ENCODE data around the gene NMT1.
A peak's percentile ranks its signal among the peaks of the same experiment; 100 is the strongest.

Gene NMT1

GRCh38 chr17:45060797-45061605 lies at the start of gene NMT1:
Gene NMT1 (plus strand): TSS chr17:45061317. CDS start chr17:45061330, 13 bp downstream.
- peak; percentile 92 for DNase-seq (ENCODE audit: low read depth)

- no peak for DNase-seq (ENCODE audit: low read depth)
Measured at GRCh38 chr17:45011767-45012166, 49.4 kb upstream of the NMT1 start.

DNA sequence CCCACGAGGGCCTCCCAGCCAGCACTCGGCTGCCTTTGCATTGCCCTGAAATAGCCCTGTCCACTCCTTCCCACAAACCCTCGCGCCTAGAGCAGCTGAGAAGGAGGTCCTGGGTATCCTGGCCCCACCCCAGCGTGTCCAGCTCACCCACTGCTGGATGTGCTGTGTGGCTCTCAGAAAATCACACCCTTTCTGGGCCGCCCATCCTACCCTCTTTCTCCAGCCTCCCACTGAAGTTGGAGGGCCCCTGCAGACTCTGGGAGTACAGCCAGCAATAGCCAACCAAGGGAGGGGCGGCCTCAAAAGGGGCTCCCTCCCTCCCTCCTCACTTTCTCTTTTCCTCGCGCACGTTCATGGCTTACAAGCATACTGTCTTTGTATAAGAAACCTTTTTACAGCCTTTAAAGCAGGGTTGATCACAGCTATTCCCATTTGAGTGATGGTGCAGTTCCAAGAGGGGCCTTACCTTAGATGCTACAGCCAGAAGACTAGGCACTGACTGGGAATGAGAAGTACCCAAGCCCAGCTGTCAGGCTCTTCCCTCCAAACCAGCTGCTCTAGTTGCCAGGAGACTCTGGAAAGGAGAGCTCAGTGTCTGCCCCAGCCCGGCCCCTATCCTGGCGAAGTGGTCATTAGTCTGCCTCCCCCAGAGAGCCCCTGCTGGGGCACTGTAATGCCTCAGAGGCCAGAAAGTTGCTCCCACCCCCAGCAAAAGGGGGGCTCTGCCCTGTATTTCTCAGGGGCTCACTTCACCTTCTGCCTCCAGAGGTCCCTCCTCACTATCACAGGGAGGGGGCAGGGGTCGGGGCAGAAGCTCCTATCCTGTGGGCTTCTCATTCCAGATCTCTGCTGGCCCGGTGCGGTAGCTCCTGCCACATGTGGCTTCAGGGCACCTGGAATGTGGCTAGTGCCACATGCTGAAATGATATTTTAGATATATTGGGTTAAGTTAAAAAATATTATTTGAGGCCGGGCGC lies 47.8 kb upstream of the NMT1 start:
- DNase-seq (ENCODE audit: low read depth), result no peak

DNA sequence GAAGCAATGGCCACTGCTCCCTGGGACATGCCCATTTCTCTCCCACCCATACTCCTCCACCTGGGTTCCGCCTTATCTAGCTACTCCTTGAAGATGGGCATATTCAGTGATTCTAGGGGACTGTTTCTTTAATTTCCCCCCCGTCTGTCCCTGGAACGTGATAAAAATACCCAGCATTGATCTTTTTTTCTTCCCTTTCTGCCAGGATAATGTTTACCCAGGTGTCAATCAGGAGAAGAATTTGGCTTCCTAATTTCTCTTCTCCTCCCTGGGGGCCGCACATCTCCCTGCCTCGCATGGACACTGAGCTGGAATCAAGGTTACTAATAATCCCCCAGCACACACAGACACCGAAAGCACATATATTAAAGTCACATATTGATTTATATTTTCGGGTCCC lies 44.9 kb upstream of the NMT1 start:
- no peak for DNase-seq (ENCODE audit: low read depth)

- no peak for DNase-seq (ENCODE audit: low read depth)
Measured at GRCh38 chr17:45016823-45017222, 44.3 kb upstream of the NMT1 start.

- DNase-seq (ENCODE audit: low read depth), result no peak
Measured at GRCh38 chr17:45018514-45018847, 42.6 kb upstream of the NMT1 start.

DNA sequence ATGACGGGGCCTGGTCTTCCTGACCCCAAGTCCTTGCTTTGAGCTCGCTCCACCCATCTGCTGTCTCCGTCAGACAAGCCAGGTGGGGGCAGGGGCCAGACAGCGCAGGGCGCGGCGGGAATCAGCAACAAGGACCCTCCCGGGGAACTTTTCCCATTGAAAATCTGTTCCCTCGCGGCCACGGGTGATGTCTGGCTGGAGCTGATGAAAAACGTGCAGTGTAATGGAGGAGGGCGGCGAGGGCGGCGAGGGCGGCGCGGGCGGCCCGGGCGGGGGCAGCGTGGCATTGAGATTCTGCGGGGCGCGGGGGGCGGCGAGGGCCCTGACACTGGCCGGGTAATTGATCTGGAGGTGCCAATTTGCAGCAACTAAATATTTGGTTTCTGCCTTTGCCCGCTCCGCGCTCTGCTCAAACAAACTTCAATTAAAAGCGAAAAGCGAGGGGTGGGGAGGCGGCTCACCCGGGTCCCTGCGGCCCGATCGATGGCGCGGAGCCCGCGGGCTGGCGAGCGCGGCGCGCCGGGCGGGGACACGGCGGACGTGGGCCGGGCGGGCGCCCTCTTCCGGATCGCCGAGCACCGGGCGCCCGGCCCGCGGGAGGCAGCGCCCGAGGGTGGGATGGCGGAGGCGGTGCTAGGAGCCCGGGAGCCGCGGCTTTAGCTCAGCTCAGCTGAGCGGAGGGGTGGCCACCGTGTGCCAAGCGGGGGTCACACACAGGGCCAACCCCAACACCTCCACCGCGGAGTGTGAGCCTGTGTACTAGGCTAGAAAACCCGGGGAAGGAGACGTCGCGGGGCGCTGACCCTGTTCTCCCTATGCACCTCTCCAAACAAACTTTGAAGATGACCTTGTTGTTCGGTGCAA lies 42.0 kb upstream of the NMT1 start:
- peak; percentile 56 for DNase-seq (ENCODE audit: low read depth)

DNA sequence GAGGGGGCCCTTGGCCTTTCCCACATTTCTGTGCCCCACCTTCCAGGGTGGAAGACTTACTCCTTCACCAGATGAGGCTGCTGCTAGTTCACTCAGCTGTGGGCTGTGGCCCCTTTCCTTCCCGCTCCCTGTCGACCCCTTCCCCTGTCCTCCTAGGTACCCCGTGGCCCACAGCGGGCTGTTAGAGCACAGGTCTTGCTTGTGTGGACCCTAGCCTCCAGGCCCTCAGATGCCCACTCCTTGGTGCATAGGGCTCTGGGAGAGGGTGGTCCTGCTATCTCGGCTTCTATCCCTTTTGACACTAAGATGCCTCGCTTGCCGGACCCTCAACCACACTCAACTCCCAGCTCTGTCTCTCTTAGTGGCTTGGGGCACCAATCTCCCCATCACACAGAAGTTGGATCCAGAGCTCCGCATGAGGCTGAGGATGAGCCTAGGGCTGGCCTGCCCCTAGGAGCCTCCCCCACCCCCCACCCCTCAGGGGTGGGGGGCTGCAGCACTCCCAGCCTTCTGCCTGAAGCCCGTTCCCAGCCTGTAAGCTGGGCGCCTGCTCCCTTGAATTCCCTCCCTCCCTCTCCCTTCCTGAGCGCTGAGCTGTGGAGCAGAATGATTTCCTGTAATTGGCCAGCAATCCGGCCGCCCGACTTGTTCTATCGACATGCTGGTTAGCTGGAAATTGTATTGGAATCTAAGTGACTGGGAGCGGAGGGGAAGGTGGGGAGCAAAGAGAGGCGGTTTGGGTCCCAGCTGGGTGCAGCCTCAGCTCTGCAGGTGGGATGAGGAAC lies 40.6 kb upstream of the NMT1 start:
- no peak for DNase-seq (ENCODE audit: low read depth)

DNA sequence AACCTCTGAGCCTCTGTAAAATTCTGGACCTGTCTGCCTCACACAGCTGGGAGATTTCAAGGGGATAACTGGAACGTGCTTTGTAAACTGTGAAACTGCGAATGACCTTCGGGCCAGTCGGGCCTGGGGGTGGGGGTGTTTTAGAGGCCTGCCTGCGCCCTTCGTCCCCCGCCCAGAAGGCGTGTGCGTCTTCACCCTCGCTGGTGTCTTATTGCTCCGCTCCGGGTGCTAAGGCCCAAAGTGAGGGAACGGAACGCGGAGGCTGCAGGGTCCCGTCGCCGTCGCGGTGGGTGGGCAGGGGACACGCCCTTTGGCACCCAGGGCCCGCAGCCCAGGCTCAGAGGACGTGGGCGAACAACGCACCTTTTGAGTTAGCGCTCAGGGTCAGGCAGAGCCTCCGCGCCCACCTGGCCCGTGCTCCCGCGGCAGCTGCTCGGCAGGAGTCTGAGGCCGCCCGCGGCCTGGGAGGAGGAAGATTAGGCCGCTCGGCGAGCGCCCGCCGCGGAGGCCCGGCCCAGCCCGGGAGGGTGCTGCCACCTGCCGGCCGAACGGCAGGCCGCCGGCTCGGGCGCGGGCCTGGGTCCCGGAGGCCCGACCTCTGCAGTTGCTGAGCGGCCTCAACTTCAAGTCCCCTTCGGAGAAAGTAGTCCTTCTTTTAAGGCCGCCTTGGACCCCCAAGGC lies 39.4 kb upstream of the NMT1 start:
- peak; percentile 74 for DNase-seq (ENCODE audit: low read depth)

DNA sequence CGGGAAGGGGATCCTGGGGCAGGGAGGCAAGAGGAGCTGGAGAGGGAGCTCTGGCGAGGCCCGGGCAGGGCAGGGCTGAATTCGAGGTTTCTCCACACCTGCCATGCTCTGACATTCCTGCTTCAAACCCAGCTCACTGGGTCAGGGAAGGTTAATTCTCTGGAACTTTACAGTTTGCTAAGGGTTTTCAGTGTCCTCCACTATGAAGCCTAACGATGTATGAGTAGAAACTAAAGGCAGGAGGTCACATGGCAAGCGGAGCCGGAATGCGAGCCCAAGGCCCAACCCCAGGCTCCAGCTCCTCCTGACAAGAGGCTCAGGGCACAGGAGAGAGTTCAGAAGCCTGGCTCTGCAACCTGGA lies 38.8 kb upstream of the NMT1 start:
- DNase-seq (ENCODE audit: low read depth), result no peak

- no peak for DNase-seq (ENCODE audit: low read depth)
Measured at GRCh38 chr17:45022655-45023339, 38.3 kb upstream of the NMT1 start.

- no peak for DNase-seq (ENCODE audit: low read depth)
Measured at GRCh38 chr17:45029096-45029495, 32.0 kb upstream of the NMT1 start.

DNA sequence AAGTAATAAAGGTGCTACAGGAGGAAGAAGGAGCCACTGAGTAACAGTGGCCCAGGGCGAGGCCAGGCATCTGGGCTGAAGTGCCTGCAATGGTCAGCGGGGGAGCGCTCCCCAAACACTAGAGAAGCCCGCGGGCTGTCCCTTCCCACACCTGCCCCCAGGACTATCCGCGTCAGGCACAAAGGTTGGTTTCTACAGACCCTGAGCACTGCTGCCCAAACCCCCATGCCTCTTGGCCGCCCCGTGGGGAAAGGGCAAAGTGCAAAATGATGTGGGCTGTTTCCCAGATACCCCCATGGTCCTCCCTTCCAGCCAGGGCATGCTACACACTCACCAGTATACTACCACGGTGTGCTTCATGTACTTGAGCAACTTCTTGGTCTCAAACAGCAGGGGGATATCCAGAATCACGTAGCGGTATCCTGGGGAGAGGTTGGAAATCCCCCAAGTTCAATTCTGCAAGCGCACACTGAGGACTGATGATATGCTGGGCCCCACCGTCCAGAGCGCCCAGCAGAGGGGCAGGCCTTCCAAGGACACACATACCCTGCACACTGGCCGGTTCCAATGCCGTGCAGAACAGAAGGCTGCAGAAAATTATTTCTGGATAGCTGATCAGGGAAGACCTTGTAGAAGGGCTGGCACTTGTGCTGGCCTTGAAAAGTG lies 31.2 kb upstream of the NMT1 start:
- DNase-seq (ENCODE audit: low read depth), result no peak

- DNase-seq (ENCODE audit: low read depth), result no peak
Measured at GRCh38 chr17:45030733-45031132, 30.4 kb upstream of the NMT1 start.

DNA sequence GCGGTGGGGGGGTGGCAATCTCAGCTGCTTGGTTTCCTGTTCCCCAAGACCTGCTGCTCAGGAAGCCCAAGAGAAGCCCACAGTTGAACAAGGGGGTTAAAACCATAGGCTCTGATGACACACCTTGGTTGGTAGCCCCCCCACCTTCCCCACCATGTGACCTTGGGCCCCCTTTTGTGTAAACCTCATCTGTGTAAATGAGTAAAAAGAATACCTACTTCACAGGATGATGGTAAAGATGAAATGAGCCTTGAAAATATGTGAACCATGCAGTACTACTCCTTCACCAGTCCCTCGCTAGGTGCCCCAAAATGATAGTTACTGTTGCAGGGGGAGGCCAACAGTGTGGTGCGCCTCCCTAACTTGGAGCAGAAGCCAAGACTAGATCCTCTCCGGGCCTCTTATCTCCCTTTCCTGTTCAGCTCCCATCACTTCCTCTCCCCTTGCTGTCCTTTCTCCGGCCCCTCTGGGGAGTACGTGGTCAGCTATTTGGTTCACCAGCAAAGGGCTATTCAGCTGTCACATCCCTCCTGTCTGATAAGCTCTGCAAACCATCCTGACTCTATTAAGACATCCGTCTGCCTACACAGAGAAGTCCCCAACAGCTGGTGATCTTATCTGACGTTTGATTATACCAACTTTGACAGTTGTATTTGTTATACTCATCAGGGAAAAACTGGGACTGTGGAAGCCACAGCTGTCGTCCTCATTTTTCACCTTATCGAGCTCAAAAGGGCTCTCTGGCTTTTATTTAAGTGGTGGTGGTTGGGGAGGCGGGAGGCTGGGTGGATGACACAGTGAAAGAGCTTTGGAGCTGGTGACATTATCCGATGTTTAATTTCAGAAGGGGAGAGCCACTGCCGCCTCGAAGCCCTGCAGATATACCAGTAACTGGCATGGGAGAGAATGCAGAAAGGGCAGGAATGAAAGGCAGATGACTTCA lies 29.6 kb upstream of the NMT1 start:
- no peak for DNase-seq (ENCODE audit: low read depth)

GRCh38 chr17:45032174-45032541 lies 29.0 kb upstream of the NMT1 start:
- DNase-seq (ENCODE audit: low read depth), result no peak

DNA sequence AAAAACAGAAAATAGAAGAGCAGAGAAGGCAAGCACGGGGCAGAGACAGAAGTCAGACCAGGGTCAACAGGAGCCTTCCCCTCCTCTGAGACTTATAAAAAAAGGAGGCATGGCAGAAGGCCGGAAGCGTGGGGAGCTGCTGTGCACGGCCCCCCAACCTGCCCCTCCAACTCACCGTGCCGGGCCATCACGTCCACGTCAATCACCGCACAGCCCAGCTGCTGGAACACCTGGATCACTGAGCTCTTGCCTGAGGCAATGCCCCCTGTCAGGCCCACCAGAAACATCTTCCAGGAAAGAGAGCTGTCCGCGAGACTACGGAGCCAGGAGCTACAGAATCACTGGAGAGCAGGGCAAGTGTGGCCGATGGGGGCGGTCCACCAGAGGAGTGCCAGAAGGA lies 26.5 kb upstream of the NMT1 start:
- DNase-seq (ENCODE audit: low read depth), result no peak

DNA sequence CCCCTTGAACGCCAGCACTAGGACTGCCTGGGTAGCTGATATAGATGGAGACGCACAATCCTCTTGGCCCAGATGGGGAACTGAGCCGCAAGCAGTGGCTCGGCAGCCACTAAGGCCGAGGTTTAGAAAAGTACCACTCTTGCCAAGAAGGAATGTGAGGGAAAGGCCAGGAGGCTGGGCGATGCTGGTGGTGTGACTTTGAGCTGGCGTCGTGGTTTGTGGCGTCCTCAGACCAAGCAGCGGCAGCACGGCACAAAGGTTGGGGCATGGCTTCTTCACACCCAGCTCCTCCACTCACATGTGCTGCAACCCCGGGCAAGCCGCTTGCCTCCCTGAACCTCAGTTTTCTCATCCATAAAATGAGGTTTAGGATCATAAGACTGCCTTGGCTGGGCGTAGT lies 25.3 kb upstream of the NMT1 start:
- DNase-seq (ENCODE audit: low read depth), result no peak

DNA sequence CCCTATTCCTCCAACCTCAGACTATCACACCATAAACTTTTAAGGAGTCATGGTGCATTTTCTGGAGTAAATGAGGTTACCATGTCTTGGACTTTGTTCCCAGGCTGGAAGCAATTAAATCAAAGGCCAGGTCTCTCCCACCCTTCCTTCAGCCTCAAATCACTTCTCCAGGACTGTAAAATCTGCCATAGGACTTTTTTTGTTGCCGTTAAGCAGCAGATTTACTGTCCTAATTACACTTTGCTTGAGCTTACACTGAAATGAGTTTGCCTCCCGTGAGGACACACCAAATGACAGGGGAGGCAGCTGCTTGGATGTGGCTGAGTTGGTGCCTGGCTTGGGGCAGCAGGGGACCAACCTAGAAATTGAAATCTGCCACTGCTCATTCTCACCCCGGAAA lies 24.4 kb upstream of the NMT1 start:
- DNase-seq (ENCODE audit: low read depth), result no peak

All from activated T-cell treated with anti-CD3 and anti-CD28 coated beads for 48 hours (primary cell).